Measurements from ENCODE around the gene SIK3. TPM values are rescaled to one million over a fixed set of nuclear protein-coding genes. Genes with fewer than 3 reads are reported as not detected.

Gene SIK3
- total RNA-seq, 1 experiment from 2014 or later: 14.5 TPM

- H3K9me2 ChIP-seq (replicated peaks; ENCODE audit: low read length): no peaks in the 10 kb centered on the region
- no peak overlapping the region for H3K4me2 ChIP-seq (ENCODE audit: low read length)
- H3K36me3 ChIP-seq (ENCODE audit: low read depth, low read length): peaks cover 21% of the 10 kb centered on the region
- no peak overlapping the region for H3K9ac ChIP-seq (ENCODE audit: low read length)
- no peak overlapping the region for H3K4me3 ChIP-seq (ENCODE audit: low read length)
- H3K79me2 ChIP-seq (ENCODE audit: low read length): no peaks in the 10 kb centered on the region
- H4K20me1 ChIP-seq (ENCODE audit: low read length): no peaks in the 10 kb centered on the region
- no peaks in the 10 kb centered on the region for H3K9me3 ChIP-seq (ENCODE audit: low read length)
- POLR2A ChIA-PET (ENCODE audit: unreplicated experiment): no interaction called here
- H3F3A ChIP-seq (ENCODE audit: low read length, unreplicated experiment): peaks cover 5% of the 10 kb centered on the region
- H3K27ac ChIP-seq (ENCODE audit: low read length): no peak overlapping the region
- intact Hi-C loops (cut with micrococcal nuclease): no loop called here
- no peak overlapping the region for H2AFZ ChIP-seq (ENCODE audit: low read length)
- ATAC-seq: no peak
- H3K27me3 ChIP-seq (ENCODE audit: low read length): no peaks in the 10 kb centered on the region
- peaks cover 19% of the 10 kb centered on the region for H3K4me1 ChIP-seq (ENCODE audit: insufficient read depth, low read length)
- no TSS peak for BruUV-seq (replicated peaks)
- DNase-seq: no peak
- CTCF ChIA-PET: no interaction called here
- no peak for TF ChIP-seq CTCF (conservative IDR thresholded peaks at IDR 0.05; ENCODE audit: low read depth, low read length)
- TF ChIP-seq EZH2phosphoT487 (IDR thresholded peaks at IDR 0.05; ENCODE audit: borderline replicate concordance, low read length): no peak
- TF ChIP-seq EZH2 (IDR thresholded peaks at IDR 0.05; ENCODE audit: low read length, unreplicated experiment): no peak
These were observed 228.2 kb downstream of the SIK3 start for GRCh38 chr11:116870054-116870453.

- peaks cover 19% of the 10 kb centered on the region for H3K4me1 ChIP-seq (ENCODE audit: insufficient read depth, low read length)
- intact Hi-C loops (cut with micrococcal nuclease): no loop called here
- ChIA-PET CTCF (no interaction called here), POLR2A (ENCODE audit: unreplicated experiment) (no interaction called here)
- no peaks in the 10 kb centered on the region for H4K20me1 ChIP-seq (ENCODE audit: low read length)
- no peaks in the 10 kb centered on the region for H3K9me3 ChIP-seq (ENCODE audit: low read length)
- H3K9ac ChIP-seq (ENCODE audit: low read length): no peak overlapping the region
- DNase-seq (no peak), ATAC-seq (no peak)
- H3K27me3 ChIP-seq (ENCODE audit: low read length): no peaks in the 10 kb centered on the region
- BruUV-seq (replicated peaks): no TSS peak
- no peak overlapping the region for H3K4me2 ChIP-seq (ENCODE audit: low read length)
- no peak overlapping the region for H3K27ac ChIP-seq (ENCODE audit: low read length)
- no peak for TF ChIP-seq EZH2 (IDR thresholded peaks at IDR 0.05; ENCODE audit: low read length, unreplicated experiment)
- no peak for TF ChIP-seq EZH2phosphoT487 (IDR thresholded peaks at IDR 0.05; ENCODE audit: borderline replicate concordance, low read length)
- TF ChIP-seq CTCF (conservative IDR thresholded peaks at IDR 0.05; ENCODE audit: low read depth, low read length): no peak
- peaks cover 21% of the 10 kb centered on the region for H3K36me3 ChIP-seq (ENCODE audit: low read depth, low read length)
- H3K4me3 ChIP-seq (ENCODE audit: low read length): no peak overlapping the region
- no peak overlapping the region for H2AFZ ChIP-seq (ENCODE audit: low read length)
- H3K79me2 ChIP-seq (ENCODE audit: low read length): no peaks in the 10 kb centered on the region
- peaks cover 5% of the 10 kb centered on the region for H3F3A ChIP-seq (ENCODE audit: low read length, unreplicated experiment)
- no peaks in the 10 kb centered on the region for H3K9me2 ChIP-seq (replicated peaks; ENCODE audit: low read length)
These were observed 228.6 kb downstream of the SIK3 start for GRCh38 chr11:116869610-116870009.

- ChIA-PET CTCF (no interaction called here), POLR2A (ENCODE audit: unreplicated experiment) (no interaction called here)
- DNase-seq (no peak), ATAC-seq (no peak)
- Histone ChIP-seq H3K27ac (ENCODE audit: low read length) (no peak overlapping the region), H3K27me3 (ENCODE audit: low read length) (no peaks in the 10 kb centered on the region), H3K4me1 (ENCODE audit: insufficient read depth, low read length) (peaks cover 19% of the 10 kb centered on the region), H3K79me2 (ENCODE audit: low read length) (no peaks in the 10 kb centered on the region), H3K9ac (ENCODE audit: low read length) (no peak overlapping the region), H3K9me2 (replicated peaks; ENCODE audit: low read length) (no peaks in the 10 kb centered on the region), H3K4me2 (ENCODE audit: low read length) (no peak overlapping the region), H3K36me3 (ENCODE audit: low read depth, low read length) (peaks cover 24% of the 10 kb centered on the region), H3K9me3 (ENCODE audit: low read length) (no peaks in the 10 kb centered on the region), H4K20me1 (ENCODE audit: low read length) (no peaks in the 10 kb centered on the region), H3K4me3 (ENCODE audit: low read length) (no peak overlapping the region), H3F3A (ENCODE audit: low read length, unreplicated experiment) (peaks cover 5% of the 10 kb centered on the region), H2AFZ (ENCODE audit: low read length) (no peak overlapping the region)
- no peak for TF ChIP-seq EZH2 (IDR thresholded peaks at IDR 0.05; ENCODE audit: low read length, unreplicated experiment)
- TF ChIP-seq EZH2phosphoT487 (IDR thresholded peaks at IDR 0.05; ENCODE audit: borderline replicate concordance, low read length): no peak
- TF ChIP-seq CTCF (conservative IDR thresholded peaks at IDR 0.05; ENCODE audit: low read depth, low read length): no peak
- intact Hi-C loops (cut with micrococcal nuclease): no loop called here
- no TSS peak for BruUV-seq (replicated peaks)
These were observed 230.2 kb downstream of the SIK3 start for GRCh38 chr11:116868066-116868465.
